Endothelial cell of umbilical vein (primary cell): ENCODE results near the gene NAPA. TPM values are rescaled to one million over a fixed set of nuclear protein-coding genes. Genes with fewer than 3 reads are reported as not detected.

Source experiments
- BruUV-seq: library from RNA; stranded (reverse); fragments of 400-500 nt; replicated peaks from 2 replicates; lab custom pipeline; 2021; lab: Mats Ljungman, UMichigan
- CTCF ChIA-PET: fragments of 300-600, 350-600 bp; sonication (Branson Sonifier 250); formaldehyde crosslinking; loops from one replicate; lab custom pipeline; 2021; ENCODE audit warnings: antibody characterized with exemption, inconsistent platforms; lab: Charles Lee
- POLR2A ChIA-PET: fragments of 300-600, 350-600 bp; sonication (Branson Sonifier 250); formaldehyde crosslinking; loops from one replicate; lab custom pipeline; 2021; ENCODE audit warnings: antibody characterized with exemption, inconsistent platforms; lab: Charles Lee
- DNase-seq: peaks from one replicate; pipeline ENCODE4 v3.0.0-alpha.2; 2011; ENCODE audit warnings: low read depth, low spot score
- FAIRE-seq: peaks from 2 replicates; lab custom pipeline; 2011; peaks lifted over from hg19 to GRCh38; lab: Jason Lieb, UNC
- H2AFZ ChIP-seq: 2 replicates; pipeline ENCODE4 v1.6.0; 2012; ENCODE audit warnings: low read depth, low read length, control low read depth, inconsistent platforms
- H3K27ac ChIP-seq: 2 replicates; pipeline ENCODE4 v1.5.1; 2011; ENCODE audit warnings: low read depth, mild to moderate bottlenecking, control low read depth, low read length, moderate library complexity; ENCODE audit not compliant: insufficient read depth
- H3K27me3 ChIP-seq, 2 experiments: 2 replicates each; pipeline versions ENCODE4 v1.6.0 to v1.6.1; 2011; ENCODE audit warnings: low read length in 2 of 2, mixed read lengths in 1 of 2; ENCODE audit not compliant: control insufficient read depth in 2 of 2, insufficient read depth in 2 of 2
- H3K36me3 ChIP-seq, 2 experiments: 2 replicates in 1 of 2; 3 replicates in 1 of 2; pipeline ENCODE4 v1.5.1; 2011; ENCODE audit warnings: low read length in 2 of 2, mild to moderate bottlenecking in 1 of 2, moderate library complexity in 1 of 2; ENCODE audit not compliant: control insufficient read depth in 2 of 2, insufficient read depth in 2 of 2; ENCODE audit errors: extremely low read depth in 1 of 2
- H3K4me1 ChIP-seq: 3 replicates; pipeline ENCODE4 v1.5.1; 2011; ENCODE audit warnings: mild to moderate bottlenecking, low read length; ENCODE audit not compliant: control insufficient read depth, insufficient read depth; ENCODE audit errors: extremely low read depth
- H3K4me2 ChIP-seq: 2 replicates; pipeline ENCODE4 v1.6.1; 2011; ENCODE audit warnings: low read length, control low read depth, mixed read lengths; ENCODE audit not compliant: insufficient read depth
- H3K4me3 ChIP-seq, 3 experiments: fragments of 200-600 bp in 1 of 3; sonication (generic), shearing (Covaris generic) in 1 of 3; replicated peaks in 1 of 3; 2 replicates each; pipeline ENCODE4 v1.5.1; 2011 to 2016; ENCODE audit warnings: control low read depth in 3 of 3, low read length in 3 of 3, mild to moderate bottlenecking in 2 of 3, inconsistent platforms in 1 of 3, low read depth in 1 of 3, moderate library complexity in 1 of 3; ENCODE audit not compliant: insufficient read depth in 1 of 3
- H3K79me2 ChIP-seq: 2 replicates; pipeline ENCODE4 v1.6.0; 2012; ENCODE audit warnings: low read length, inconsistent platforms; ENCODE audit not compliant: control insufficient read depth, insufficient read depth
- H3K9ac ChIP-seq: replicated peaks from 2 replicates; pipeline ENCODE3; 2011; ENCODE audit warnings: low read length, control low read depth; ENCODE audit not compliant: insufficient read depth; ENCODE audit errors: extremely low read depth
- H3K9me1 ChIP-seq: replicated peaks from 3 replicates; pipeline ENCODE4 v1.6.0; 2011; ENCODE audit warnings: mild to moderate bottlenecking, low read length; ENCODE audit not compliant: control insufficient read depth, insufficient read depth; ENCODE audit errors: extremely low read depth
- H3K9me3 ChIP-seq: replicated peaks from 2 replicates; pipeline ENCODE4 v1.5.1; 2012; ENCODE audit warnings: low read length, inconsistent platforms; ENCODE audit not compliant: control insufficient read depth, insufficient read depth
- H4K20me1 ChIP-seq: replicated peaks from 2 replicates; pipeline ENCODE3; 2011; ENCODE audit warnings: mild to moderate bottlenecking, low read length; ENCODE audit not compliant: control insufficient read depth, insufficient read depth; ENCODE audit errors: extremely low read depth
- CTCF ChIP-seq, 2 donors: IDR thresholded peaks; 1 replicate in 1 of 2; 2 replicates in 1 of 2; pipeline ENCODE4 v1.5.1; 2011; ENCODE audit warnings: low read length in 2 of 2, mild to moderate bottlenecking in 2 of 2, moderate library complexity in 2 of 2, control low read depth in 1 of 2, inconsistent platforms in 1 of 2, low read depth in 1 of 2; ENCODE audit not compliant: insufficient read depth in 1 of 2; ENCODE audit errors: extremely low read depth in 1 of 2
- EZH2 ChIP-seq: IDR thresholded peaks from 2 replicates; pipeline ENCODE4 v1.6.1; 2012; ENCODE audit warnings: borderline replicate concordance, low read depth, mild to moderate bottlenecking, moderate library complexity, low read length, inconsistent platforms; ENCODE audit not compliant: severe bottlenecking
- FOS ChIP-seq: IDR thresholded peaks from 2 replicates; pipeline ENCODE4 v1.6.1; 2011; ENCODE audit warnings: mild to moderate bottlenecking, low read length, moderate library complexity, borderline replicate concordance; ENCODE audit not compliant: insufficient read depth
- GATA2 ChIP-seq: IDR thresholded peaks from 2 replicates; pipeline ENCODE4 v1.7.0; 2011; ENCODE audit warnings: low read depth, mild to moderate bottlenecking, moderate library complexity, mixed read lengths, low read length; ENCODE audit not compliant: insufficient read length, insufficient read depth
- JUN ChIP-seq: IDR thresholded peaks from 2 replicates; pipeline ENCODE4 v1.6.1; 2011; ENCODE audit warnings: borderline replicate concordance, low read depth; ENCODE audit not compliant: insufficient read length, insufficient read depth
- MAX ChIP-seq: IDR thresholded peaks from 2 replicates; pipeline ENCODE4 v1.6.1; 2011; ENCODE audit not compliant: insufficient read depth, insufficient read length
- MYC ChIP-seq: IDR thresholded peaks from one replicate; pipeline ENCODE4 v1.6.1; 2011; ENCODE audit warnings: mild to moderate bottlenecking, low read depth, low read length
- POLR2A ChIP-seq: IDR thresholded peaks from 2 replicates; pipeline ENCODE4 v1.6.1; 2012; ENCODE audit warnings: low read depth, mild to moderate bottlenecking, control low read depth, low read length
- POLR2AphosphoS5 ChIP-seq: IDR thresholded peaks from 2 replicates; pipeline ENCODE4 v1.6.1; 2012; ENCODE audit warnings: low read depth, mild to moderate bottlenecking, control low read depth, low read length, moderate library complexity; ENCODE audit not compliant: insufficient read depth
- dilution Hi-C: fragments of 300-500 bp; cut with MboI; formaldehyde crosslinking; loops from one replicate; pipeline ENCODE4 v1.15.0; 2019; ENCODE audit warnings: low sequenced_read_pairs; ENCODE audit not compliant: extremely low pct_ligation_motif_present
- intact Hi-C: fragments of 100-400 bp; cut with micrococcal nuclease; formaldehyde crosslinking; loops from one replicate; pipeline ENCODE4 v1.10.0; 2022
- polyA plus RNA-seq, 4 experiments: library from polyadenylated mRNA; depleted of rRNA in 3 of 4; stranded (reverse) in 3 of 4; unstranded in 1 of 4; fragments of >200 nt; gene quantifications; 2 replicates each; pipeline versions ENCODE4 v1.2.1 to v1.2.3, GENCODE V29; 2011 to 2012; ENCODE audit warnings: missing spikeins in 1 of 4
- total RNA-seq: library from RNA; stranded (reverse); gene quantifications from 2 replicates; pipeline ENCODE4 v1.2.3, GENCODE V29; 2021

Gene NAPA
- total and polyA plus RNA-seq, 2 donors (not counting 3 experiments of a cell fraction or from before 2014, with no cell fraction given): 107 to 154 TPM

GRCh38 chr19:47475465-47475864, 39.4 kb downstream of the NAPA start:
- ChIA-PET CTCF (interaction anchor here (1.6 to 2.0 kb wide), 2 partner anchors 39 to 226 kb away, joined by 3 to 11 read pairs; no protein-coding TSS in a partner anchor), POLR2A (no interaction called here)
- H3K79me2 ChIP-seq: no peaks in the 10 kb centered on the region
- no peak overlapping the region for H3K4me3 ChIP-seq
- H3K36me3 ChIP-seq: no peaks in the 10 kb centered on the region
- no peak for FAIRE-seq
- no peaks in the 10 kb centered on the region for H3K9me3 ChIP-seq
- no peak overlapping the region for H3K27ac ChIP-seq
- dilution Hi-C loops (no loop called here), intact Hi-C loops (no loop called here)
- H3K4me2 ChIP-seq: no peak overlapping the region
- H3K4me1 ChIP-seq: no peaks in the 10 kb centered on the region
- no peak for DNase-seq
- BruUV-seq: no TSS peak
- no peaks in the 10 kb centered on the region for H3K9me1 ChIP-seq
- no peaks in the 10 kb centered on the region for H4K20me1 ChIP-seq
- TF ChIP-seq FOS (no peak), MYC (no peak), POLR2AphosphoS5 (no peak), GATA2 (no peak), POLR2A (no peak), CTCF (IDR thresholded peaks at IDR 0.05; ENCODE audit: extremely low read depth in 1 of 2, insufficient read depth in 1 of 2, low read depth in 1 of 2, low read length in 2 of 2) (no peak), JUN (no peak), EZH2 (no peak), MAX (no peak)
- no peak overlapping the region for H3K9ac ChIP-seq
- H3K27me3 ChIP-seq: peaks cover 10 to 12% of the 10 kb centered on the region in 2 experiments
- no peak overlapping the region for H2AFZ ChIP-seq
